GM19372 (cell line): ENCODE data around the gene FMN1.
"Not testable (repeated sequence)": the region's sequence is repeated elsewhere in the genome, so short reads cannot be mapped to it uniquely, and the experiment has no call there.

Experiments used
- ATAC-seq: cut with Tn5 transposase; IDR thresholded peaks from one replicate; pipeline ENCODE4 v1.9.1; 2021; ENCODE audit warnings: mild to moderate bottlenecking, low read depth, moderate library complexity; ENCODE audit not compliant: unreplicated experiment

FMN1 gene

DNA sequence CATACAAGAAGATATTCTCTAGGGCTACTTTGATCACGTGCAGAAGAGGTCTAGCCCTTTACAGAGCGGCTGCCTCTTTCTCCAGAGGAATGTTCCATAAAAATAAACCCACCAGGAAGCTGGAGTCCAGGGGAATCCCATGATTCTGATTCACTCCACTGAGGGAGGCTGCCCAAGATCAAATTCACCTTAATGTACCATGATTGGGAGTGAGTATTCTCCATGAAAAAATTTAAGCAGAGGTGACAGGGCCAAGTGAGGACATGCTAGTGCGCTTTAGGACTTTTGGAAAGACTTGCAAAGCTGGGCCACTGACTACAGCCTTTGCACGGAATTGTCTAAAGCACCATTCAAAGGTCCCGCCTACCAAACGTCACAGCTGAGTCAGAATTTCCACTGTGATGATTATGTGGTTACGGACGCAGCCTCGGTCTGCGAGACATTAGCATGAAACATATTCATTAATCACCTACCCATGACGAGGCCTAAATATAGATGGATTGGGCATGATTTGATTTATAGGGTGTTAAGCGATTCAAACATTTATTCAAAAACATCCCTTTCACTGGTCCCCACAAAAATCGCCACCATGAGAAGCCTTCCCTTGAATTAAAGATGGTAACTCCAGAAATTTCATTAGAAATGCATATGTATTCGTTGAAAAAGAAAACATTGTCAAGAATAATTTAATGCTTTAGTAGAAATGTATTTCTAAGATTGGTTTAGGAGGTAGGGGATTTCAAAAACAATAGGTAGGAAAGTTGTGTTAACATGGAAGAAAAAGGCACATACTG is 324.1 kb downstream of the FMN1 start:
- peak; percentile 75 for ATAC-seq

- no peak for ATAC-seq
These were observed 324.7 kb downstream of the FMN1 start for GRCh38 chr15:32869776-32870175.

GRCh38 chr15:32867313-32867626 is 327.2 kb downstream of the FMN1 start:
- ATAC-seq: no peak

DNA sequence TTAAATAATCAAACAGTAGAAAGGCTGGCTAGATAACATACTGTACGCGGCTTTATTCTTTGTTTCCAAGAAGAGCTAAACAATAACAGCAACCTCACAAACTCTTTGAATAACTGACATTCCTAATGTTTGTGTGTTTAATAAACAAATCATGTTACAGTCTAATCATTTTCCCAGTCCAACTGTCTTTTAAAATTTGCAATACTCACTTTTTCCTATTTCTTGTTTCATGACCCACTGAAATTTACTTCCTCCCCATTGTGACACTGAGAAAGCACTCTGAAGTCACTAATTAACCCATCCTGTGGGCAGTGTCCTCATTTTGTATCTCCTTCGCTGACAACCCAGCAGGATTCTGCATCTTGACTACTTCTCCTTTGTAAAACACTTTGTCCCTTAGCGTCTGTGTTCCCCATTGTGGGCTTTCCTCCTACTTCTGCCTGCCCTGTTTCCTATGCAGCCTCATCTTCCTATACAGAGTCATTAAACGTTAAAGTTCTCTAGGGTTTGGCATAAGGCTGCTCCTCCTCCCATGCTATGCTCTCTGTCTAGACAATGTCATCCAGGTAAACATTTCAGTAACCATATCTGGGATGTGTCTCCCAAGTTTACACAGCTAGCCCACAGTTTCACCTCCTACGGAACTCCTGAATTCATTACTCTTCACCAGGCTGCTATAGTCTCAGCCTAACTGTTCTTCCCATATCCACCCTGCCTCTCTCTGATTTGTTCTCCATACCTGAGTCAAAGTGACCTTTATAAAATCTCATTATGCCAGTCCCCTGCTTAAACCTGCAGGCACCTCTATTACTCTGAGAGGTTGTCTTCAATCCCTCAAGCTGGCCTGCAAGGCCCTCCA is 327.8 kb downstream of the FMN1 start:
- no peak for ATAC-seq

- no peak for ATAC-seq
These were observed 329.7 kb downstream of the FMN1 start for GRCh38 chr15:32864841-32865240.

GRCh38 chr15:32864051-32864450 is 330.5 kb downstream of the FMN1 start:
- no peak for ATAC-seq

DNA sequence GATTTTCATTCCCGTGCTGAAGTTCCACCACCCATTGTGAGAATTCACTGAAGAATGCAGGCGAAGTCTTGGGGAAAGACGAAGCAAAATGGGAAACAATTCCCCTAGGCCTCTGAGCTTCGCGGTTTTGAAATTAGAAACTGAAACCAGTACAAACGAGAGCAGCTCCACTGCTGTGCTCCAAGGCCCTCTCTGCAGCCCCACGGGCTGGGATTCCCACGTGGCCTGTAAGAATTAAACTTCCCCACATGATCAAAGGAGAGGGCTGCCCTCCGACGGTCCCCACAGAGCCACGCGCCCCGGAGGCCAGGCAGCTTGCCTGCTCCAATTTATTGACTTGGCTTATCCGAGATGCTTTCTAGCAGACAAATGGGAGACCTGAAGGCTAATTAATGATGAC is 332.8 kb downstream of the FMN1 start:
- peak; percentile 64 for ATAC-seq

DNA sequence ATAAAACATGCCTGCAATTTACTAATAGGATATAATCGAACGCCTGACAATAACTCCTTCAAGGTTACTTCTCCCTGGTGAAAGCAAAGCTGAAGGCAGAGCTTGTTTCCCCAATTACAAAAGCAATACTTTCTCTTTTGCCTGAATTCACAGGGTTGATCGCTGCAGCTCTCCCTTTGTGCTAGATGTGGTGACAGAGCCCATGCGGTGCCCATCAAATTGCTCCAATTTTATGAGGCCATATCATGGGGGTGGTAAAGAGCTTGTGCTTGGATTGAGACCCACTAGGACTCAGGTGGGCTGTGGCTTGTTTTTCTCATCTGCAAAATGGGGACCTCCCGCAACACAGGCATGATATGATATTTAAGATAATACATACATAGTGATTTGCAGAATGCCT is 333.3 kb downstream of the FMN1 start:
- no peak for ATAC-seq

DNA sequence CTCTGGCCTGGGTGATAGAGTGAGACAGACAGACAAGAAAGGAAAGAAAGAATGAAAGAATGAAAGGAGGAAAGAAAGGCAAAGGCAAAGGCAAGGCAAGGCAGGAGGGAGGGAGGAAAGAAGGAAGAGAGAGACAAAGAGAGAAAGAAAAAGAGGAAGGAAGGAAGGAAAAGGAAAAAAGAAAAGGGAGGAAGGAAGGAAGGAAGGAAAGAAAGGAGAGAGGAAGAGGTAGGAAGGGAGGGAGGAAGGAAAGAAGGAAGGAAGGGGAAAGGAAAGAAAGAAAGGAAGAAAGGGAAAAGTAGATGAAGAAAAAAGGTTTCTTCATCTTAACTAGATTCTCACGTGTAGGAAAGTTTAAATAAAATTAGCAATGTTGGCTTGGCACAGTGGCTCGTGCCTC is 334.5 kb downstream of the FMN1 start:
- no peak for ATAC-seq

- ATAC-seq: no peak
These were observed 335.3 kb downstream of the FMN1 start for GRCh38 chr15:32859251-32859650.

GRCh38 chr15:32857732-32858131 is 336.8 kb downstream of the FMN1 start:
- no peak for ATAC-seq

DNA sequence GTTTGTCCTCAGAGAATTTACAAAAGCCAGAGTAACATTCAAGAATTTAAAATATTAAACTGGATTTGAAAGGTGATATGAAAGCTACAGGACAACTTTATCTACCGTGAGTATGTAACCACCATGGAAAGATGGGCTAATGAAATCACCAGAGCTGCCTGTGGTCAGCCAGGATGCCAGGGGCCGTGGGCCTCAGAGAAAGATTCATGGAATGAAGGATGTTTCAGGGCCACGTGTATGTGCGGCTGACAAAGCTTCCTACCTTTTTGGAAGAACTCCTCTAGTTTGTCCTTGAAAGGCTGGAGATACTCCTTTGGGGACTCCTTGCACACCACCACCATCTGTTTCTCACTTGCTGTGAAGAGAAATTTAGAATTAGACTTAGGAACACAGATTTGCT is 337.8 kb downstream of the FMN1 start:
- ATAC-seq: no peak

GRCh38 chr15:32855942-32856341 is 338.6 kb downstream of the FMN1 start:
- no peak for ATAC-seq

DNA sequence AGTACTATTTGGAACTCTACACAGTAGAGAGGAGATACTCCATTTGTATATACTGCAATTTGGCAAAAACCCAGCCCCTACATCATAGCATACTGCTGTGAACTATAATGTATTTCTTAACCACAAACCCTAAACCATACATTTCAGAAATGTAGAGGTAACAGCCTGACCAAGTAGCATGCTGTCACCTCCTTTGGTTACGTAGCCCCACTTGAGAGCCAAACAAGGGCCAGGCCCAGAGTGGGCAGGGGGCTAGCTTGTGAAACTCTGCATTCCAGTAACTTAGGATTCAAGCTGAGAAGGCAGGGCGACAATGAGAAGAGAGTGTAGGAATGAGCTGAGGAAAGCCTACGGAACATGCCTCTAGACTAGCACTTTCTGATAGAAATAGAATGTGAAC is 340.9 kb downstream of the FMN1 start:
- no peak for ATAC-seq

DNA sequence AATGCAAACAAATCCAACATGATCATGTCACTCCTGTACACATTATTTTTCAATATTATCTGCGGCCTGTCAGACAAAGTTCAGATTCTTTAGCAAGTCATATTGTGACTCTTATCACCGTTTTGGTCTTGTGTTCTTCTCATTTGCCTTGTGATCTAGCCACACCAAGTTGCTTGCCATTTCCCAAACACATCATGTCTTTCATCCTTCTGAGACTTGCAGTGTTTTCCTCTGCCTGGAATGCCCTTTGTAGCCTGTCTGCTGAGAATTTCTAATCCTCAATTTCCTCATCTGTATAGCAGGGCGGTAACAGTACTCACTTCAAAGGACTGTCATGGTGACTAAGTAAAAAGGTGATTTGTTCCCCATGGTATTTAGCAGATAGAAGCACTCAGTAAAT is 341.7 kb downstream of the FMN1 start:
- no peak for ATAC-seq

DNA sequence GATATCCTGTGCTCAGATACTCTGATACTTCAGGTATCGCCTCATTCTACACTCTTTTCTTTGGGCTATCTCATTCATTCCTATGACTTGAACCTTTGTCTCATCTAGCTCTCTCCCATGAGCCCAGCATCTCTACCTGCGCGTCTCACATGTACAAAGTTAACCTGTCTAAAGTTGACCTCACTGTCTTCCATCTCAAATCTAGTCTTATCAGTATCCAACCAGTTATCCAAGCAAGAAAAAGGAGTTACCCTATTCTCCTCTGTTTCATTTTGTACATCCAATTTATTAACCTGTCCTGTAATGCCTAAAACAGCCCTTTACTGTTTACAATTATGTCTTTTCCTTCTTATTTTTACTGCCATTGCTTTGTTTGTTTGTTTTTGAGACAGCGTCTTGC is 342.5 kb downstream of the FMN1 start:
- no peak for ATAC-seq

GRCh38 chr15:32851572-32851971 is 342.9 kb downstream of the FMN1 start:
- ATAC-seq: no peak

GRCh38 chr15:32849769-32850668 is 344.5 kb downstream of the FMN1 start:
- ATAC-seq: no peak

DNA sequence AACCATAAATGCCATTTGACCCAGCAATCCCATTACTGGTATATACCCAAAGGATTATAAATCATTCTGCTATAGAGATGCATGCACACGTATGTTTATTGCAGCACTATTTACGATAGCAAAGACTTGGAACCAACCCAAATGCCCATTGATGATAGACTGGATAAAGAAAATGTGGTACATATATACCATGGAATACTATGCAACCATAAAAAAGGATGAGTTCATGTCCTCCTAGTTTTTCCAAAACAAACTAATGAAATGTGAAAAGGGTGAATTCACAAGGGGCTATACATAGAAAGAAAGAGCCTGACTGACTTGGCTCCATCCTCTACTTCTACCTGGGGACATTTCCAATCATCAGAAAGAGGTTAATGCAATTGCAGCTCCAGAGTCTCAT is 347.8 kb downstream of the FMN1 start:
- not testable (repeated sequence) for ATAC-seq

DNA sequence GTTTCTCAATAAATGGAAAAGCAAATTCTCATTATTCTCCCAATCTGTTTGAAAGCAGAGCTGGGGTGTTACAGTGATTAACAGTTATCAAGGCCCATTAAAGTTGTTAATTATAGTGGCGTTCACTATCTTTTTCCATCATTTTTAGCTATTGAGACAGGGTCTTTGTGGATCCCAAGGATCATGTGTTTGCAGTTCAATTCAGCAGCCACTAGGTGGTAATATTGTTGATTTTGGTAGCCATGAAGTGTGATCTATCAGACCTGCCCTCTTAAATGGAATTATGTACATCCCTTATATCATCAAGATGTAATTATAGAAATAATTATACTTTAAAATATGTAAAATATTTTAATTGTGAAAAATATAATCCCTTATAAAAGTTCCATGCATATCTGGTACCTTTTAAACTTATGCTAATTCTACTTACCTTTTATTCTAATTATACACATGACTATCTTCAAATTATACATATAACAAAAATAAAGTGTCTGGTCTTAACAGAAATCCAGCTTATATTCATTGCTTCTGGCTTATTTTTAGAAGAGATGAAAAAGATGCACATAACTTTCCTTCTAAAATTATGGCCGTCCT is 350.3 kb downstream of the FMN1 start:
- no peak for ATAC-seq
